Karpas-422 (cell line): Measurements from ENCODE around the gene ZCCHC7. TPM values are rescaled to one million over a fixed set of nuclear protein-coding genes. Genes with fewer than 3 reads are reported as not detected.

Source experiments
- DNase-seq: peaks from one replicate; pipeline ENCODE4 v3.0.0-alpha.2; 2015
- H2AFZ ChIP-seq: fragments of 200-600 bp; sonication (generic); 2 replicates; pipeline ENCODE4 v1.6.1; 2014; ENCODE audit warnings: antibody characterized with exemption, low read length, mixed read lengths
- H3K27ac ChIP-seq: fragments of 200-600 bp; sonication (generic); 2 replicates; pipeline ENCODE4 v1.5.1; 2014; ENCODE audit warnings: mild to moderate bottlenecking, low read length, moderate library complexity
- H3K27me3 ChIP-seq: fragments of 200-600 bp; sonication (generic); 2 replicates; pipeline ENCODE4 v1.6.1; 2014; ENCODE audit warnings: low read length, mixed read lengths
- H3K36me3 ChIP-seq: fragments of 200-600 bp; sonication (generic); 2 replicates; pipeline ENCODE4 v1.6.1; 2014; ENCODE audit warnings: low read length, mixed read lengths; ENCODE audit not compliant: insufficient read depth
- H3K4me1 ChIP-seq: fragments of 200-600 bp; sonication (generic); 2 replicates; pipeline ENCODE4 v1.6.1; 2014; ENCODE audit warnings: mild to moderate bottlenecking, low read length, mixed read lengths
- H3K4me2 ChIP-seq: fragments of 200-600 bp; sonication (generic); 2 replicates; pipeline ENCODE4 v1.6.1; 2014; ENCODE audit warnings: low read length, low read depth, mild to moderate bottlenecking; ENCODE audit not compliant: poor library complexity, severe bottlenecking
- H3K4me3 ChIP-seq: fragments of 200-600 bp; sonication (generic); 2 replicates; pipeline ENCODE4 v1.5.1; 2014; ENCODE audit warnings: mild to moderate bottlenecking, antibody characterized with exemption, low read length, mixed read lengths
- H3K79me2 ChIP-seq: fragments of 200-600 bp; sonication (generic); 2 replicates; pipeline ENCODE4 v1.6.1; 2014; ENCODE audit warnings: mild to moderate bottlenecking, low read length, mixed read lengths
- H3K9ac ChIP-seq: fragments of 200-600 bp; sonication (generic); 2 replicates; pipeline ENCODE4 v1.6.0; 2014; ENCODE audit warnings: low read length
- H3K9me2 ChIP-seq: fragments of 200-600 bp; sonication (generic), shearing (Covaris generic); replicated peaks from 2 replicates; pipeline ENCODE4 v1.6.0; 2014; ENCODE audit warnings: mild to moderate bottlenecking, low read length, moderate library complexity; ENCODE audit not compliant: insufficient read depth
- H3K9me3 ChIP-seq: fragments of 300-700, 200-600 bp; sonication (generic); 2 replicates; pipeline ENCODE4 v1.6.1; 2014; ENCODE audit warnings: low read length, mixed read lengths
- H4K20me1 ChIP-seq: fragments of 200-600 bp; sonication (generic); 2 replicates; pipeline ENCODE4 v1.6.1; 2014; ENCODE audit warnings: mild to moderate bottlenecking, antibody characterized with exemption, low read length, low read depth; ENCODE audit not compliant: insufficient read depth
- total RNA-seq: library from RNA; depleted of rRNA; stranded (reverse); fragments of >200 nt; shearing (Covaris generic); gene quantifications from 2 replicates; pipeline ENCODE4 v1.2.3, GENCODE V29; 2014; ENCODE audit warnings: low replicate concordance

Gene ZCCHC7
- total RNA-seq, 1 experiment from 2014 or later: 85.1 TPM

GRCh38 chr9:37364136-37364535, 243.8 kb downstream of the ZCCHC7 start:
- H3K4me2 ChIP-seq: no peak overlapping the region

GRCh38 chr9:37364751-37365360, 244.5 kb downstream of the ZCCHC7 start:
- Histone ChIP-seq H3K4me3 (no peak overlapping the region), H3K36me3 (0 out of 2 replicates have a peak, but pooled peaks cover 7% of the 10 kb centered on the region), H3K9me2 (no peaks in the 10 kb centered on the region), H3K9ac (no peak overlapping the region), H3K4me2 (no peak overlapping the region), H3K27ac (peak overlapping the region; percentile 100), H2AFZ (no peak overlapping the region), H3K79me2 (no peaks in the 10 kb centered on the region), H3K27me3 (no peaks in the 10 kb centered on the region), H3K9me3 (no peaks in the 10 kb centered on the region), H3K4me1 (peaks cover 50% of the 10 kb centered on the region), H4K20me1 (no peaks in the 10 kb centered on the region)
- DNase-seq: peak; percentile 81

More at GRCh38 chr9:37364136-37364535, 243.8 kb downstream of the ZCCHC7 start:
- Histone ChIP-seq H3K9ac (no peak overlapping the region), H3K9me2 (no peaks in the 10 kb centered on the region), H3K79me2 (no peaks in the 10 kb centered on the region), H3K27ac (peak overlapping the region; percentile 100), H3K36me3 (peaks cover 15% of the 10 kb centered on the region; the same call in 1 of the 2 replicates), H3K4me3 (no peak overlapping the region), H4K20me1 (no peaks in the 10 kb centered on the region), H3K27me3 (no peaks in the 10 kb centered on the region), H2AFZ (no peak overlapping the region), H3K9me3 (no peaks in the 10 kb centered on the region), H3K4me1 (peaks cover 43% of the 10 kb centered on the region)
- no peak for DNase-seq

- peak overlapping the region; percentile 60 for H3K4me3 ChIP-seq
- H3K27ac ChIP-seq: peak overlapping the region; percentile 100
Measured at GRCh38 chr9:37369671-37370070, 249.3 kb downstream of the ZCCHC7 start.

GRCh38 chr9:37370282-37370681, 249.9 kb downstream of the ZCCHC7 start:
- H3K4me3 ChIP-seq: peak overlapping the region; percentile 60
- H3K27me3 ChIP-seq: no peaks in the 10 kb centered on the region
- no peaks in the 10 kb centered on the region for H4K20me1 ChIP-seq
- no peaks in the 10 kb centered on the region for H3K79me2 ChIP-seq
- H3K4me2 ChIP-seq: peak overlapping the region; percentile 71
- H3K36me3 ChIP-seq: no peaks in the 10 kb centered on the region
- H3K27ac ChIP-seq: peak overlapping the region; percentile 100
- peak overlapping the region; percentile 85 for H3K9ac ChIP-seq
- H3K9me3 ChIP-seq: no peaks in the 10 kb centered on the region
- H2AFZ ChIP-seq: no peak overlapping the region
- peaks cover 77% of the 10 kb centered on the region for H3K4me1 ChIP-seq
- H3K9me2 ChIP-seq: no peaks in the 10 kb centered on the region
- peak; percentile 72 for DNase-seq

More at GRCh38 chr9:37369671-37370070, 249.3 kb downstream of the ZCCHC7 start:
- H3K4me2 ChIP-seq: peak overlapping the region; percentile 71
- H4K20me1 ChIP-seq: no peaks in the 10 kb centered on the region
- no peaks in the 10 kb centered on the region for H3K9me3 ChIP-seq
- no peaks in the 10 kb centered on the region for H3K79me2 ChIP-seq
- H3K9me2 ChIP-seq: no peaks in the 10 kb centered on the region
- no peaks in the 10 kb centered on the region for H3K36me3 ChIP-seq
- DNase-seq: peak; percentile 93
- no peaks in the 10 kb centered on the region for H3K27me3 ChIP-seq
- no peak overlapping the region for H2AFZ ChIP-seq
- peak overlapping the region; percentile 85 for H3K9ac ChIP-seq
- peaks cover 71% of the 10 kb centered on the region for H3K4me1 ChIP-seq

GRCh38 chr9:37370968-37371563, 250.7 kb downstream of the ZCCHC7 start:
- no peaks in the 10 kb centered on the region for H3K36me3 ChIP-seq
- H3K27ac ChIP-seq: peak overlapping the region; percentile 100
- H3K9me3 ChIP-seq: no peaks in the 10 kb centered on the region
- H4K20me1 ChIP-seq: no peaks in the 10 kb centered on the region
- DNase-seq: peak; percentile 93
- no peaks in the 10 kb centered on the region for H3K9me2 ChIP-seq
- H3K4me1 ChIP-seq: peaks cover 79% of the 10 kb centered on the region
- H2AFZ ChIP-seq: no peak overlapping the region
- H3K4me2 ChIP-seq: peak overlapping the region; percentile 71
- H3K27me3 ChIP-seq: no peaks in the 10 kb centered on the region
- H3K79me2 ChIP-seq: no peaks in the 10 kb centered on the region
- H3K4me3 ChIP-seq: peak overlapping the region; percentile 60
- peak overlapping the region; percentile 85 for H3K9ac ChIP-seq

GRCh38 chr9:37371565-37372464, 251.4 kb downstream of the ZCCHC7 start:
- Histone ChIP-seq H3K9ac (peak overlapping the region; percentile 85), H4K20me1 (no peaks in the 10 kb centered on the region), H3K36me3 (no peaks in the 10 kb centered on the region), H3K27me3 (no peaks in the 10 kb centered on the region), H3K9me3 (no peaks in the 10 kb centered on the region), H3K9me2 (no peaks in the 10 kb centered on the region), H3K4me3 (peak overlapping the region; percentile 31; the same call in 1 of the 2 replicates), H2AFZ (no peak overlapping the region), H3K4me1 (peaks cover 86% of the 10 kb centered on the region), H3K79me2 (no peaks in the 10 kb centered on the region), H3K27ac (peak overlapping the region; percentile 100), H3K4me2 (peak overlapping the region; percentile 71)
- DNase-seq: peak; percentile 89

GRCh38 chr9:37372839-37373238, 252.5 kb downstream of the ZCCHC7 start:
- Histone ChIP-seq H3K4me2 (peak overlapping the region; percentile 71), H3K27ac (peak overlapping the region; percentile 100), H3K9ac (peak overlapping the region; percentile 85)

GRCh38 chr9:37373621-37374020, 253.2 kb downstream of the ZCCHC7 start:
- Histone ChIP-seq H3K4me2 (peak overlapping the region; percentile 71), H3K4me1 (peaks cover 96% of the 10 kb centered on the region), H3K36me3 (no peaks in the 10 kb centered on the region), H3K27me3 (no peaks in the 10 kb centered on the region), H3K9me3 (no peaks in the 10 kb centered on the region), H3K4me3 (peak overlapping the region; percentile 3; the same call in 1 of the 2 replicates), H3K27ac (peak overlapping the region; percentile 100), H3K9ac (peak overlapping the region; percentile 85), H4K20me1 (no peaks in the 10 kb centered on the region), H3K9me2 (no peaks in the 10 kb centered on the region), H3K79me2 (no peaks in the 10 kb centered on the region), H2AFZ (no peak overlapping the region)
- peak; percentile 78 for DNase-seq

More at GRCh38 chr9:37372839-37373238, 252.5 kb downstream of the ZCCHC7 start:
- Histone ChIP-seq H4K20me1 (no peaks in the 10 kb centered on the region), H3K4me1 (peaks cover 92% of the 10 kb centered on the region), H3K79me2 (no peaks in the 10 kb centered on the region), H3K4me3 (no peak overlapping the region), H2AFZ (no peak overlapping the region), H3K36me3 (no peaks in the 10 kb centered on the region), H3K27me3 (no peaks in the 10 kb centered on the region), H3K9me2 (no peaks in the 10 kb centered on the region), H3K9me3 (no peaks in the 10 kb centered on the region)
- DNase-seq: peak; percentile 66
